ENCODE measurements around the gene SP140. TPM values are rescaled to one million over a fixed set of nuclear protein-coding genes. Genes with fewer than 3 reads are reported as not detected.
"Not testable (repeated sequence)": the region's sequence is repeated elsewhere in the genome, so short reads cannot be mapped to it uniquely, and the experiment has no call there.

Gene SP140
- total RNA-seq, 4 donors from 2014 or later = 1.3 to 2.4 (median 1.4) TPM; not detected in 1

- no peak overlapping the region for H3K4me3 ChIP-seq (ENCODE audit: low read depth, poor library complexity, severe bottlenecking)
- no peak for TF ChIP-seq CTCF (IDR thresholded peaks at IDR 0.05)
- no peak for TF ChIP-seq POLR2A (IDR thresholded peaks at IDR 0.05)
- no peak for DNase-seq (ENCODE audit: low spot score in 2 of 2)
- 59 to 63% methylated on average over 3 of the region's 3 CpGs for WGBS, 2 donors
- intact Hi-C loops (cut with DNase I; ENCODE audit: low total_unique reads) = no loop called here
Observed at GRCh38 chr2:230268606-230269243, 43.2 kb downstream of the SP140 start.

- intact Hi-C loops (cut with DNase I; ENCODE audit: low total_unique reads) = no loop called here
- TF ChIP-seq POLR2A (IDR thresholded peaks at IDR 0.05) = no peak
- no peak for TF ChIP-seq CTCF (IDR thresholded peaks at IDR 0.05)
- DNase-seq (ENCODE audit: low spot score in 2 of 2) = no peak
- H3K4me3 ChIP-seq (ENCODE audit: low read depth, poor library complexity, severe bottlenecking) = no peak overlapping the region
- WGBS, 2 donors = 66 to 71% methylated on average over 6 of the region's 6 CpGs
Observed at GRCh38 chr2:230269715-230270114, 44.2 kb downstream of the SP140 start.

GRCh38 chr2:230282936-230283335 is 57.4 kb downstream of the SP140 start:
- WGBS, 2 donors = 83 to 96% methylated on average over 2 of the region's 2 CpGs
- DNase-seq (ENCODE audit: low spot score in 2 of 2) = no peak
- no peak for TF ChIP-seq POLR2A (IDR thresholded peaks at IDR 0.05)
- TF ChIP-seq CTCF (IDR thresholded peaks at IDR 0.05) = no peak
- intact Hi-C loops (cut with DNase I; ENCODE audit: low total_unique reads) = no loop called here
- no peak overlapping the region for H3K4me3 ChIP-seq (ENCODE audit: low read depth, poor library complexity, severe bottlenecking)

- WGBS, 2 donors = 80 to 83% methylated on average over 3 of the region's 3 CpGs
- TF ChIP-seq POLR2A (IDR thresholded peaks at IDR 0.05) = no peak
- TF ChIP-seq CTCF (IDR thresholded peaks at IDR 0.05) = no peak
- no peak for DNase-seq (ENCODE audit: low spot score in 2 of 2)
- intact Hi-C loops (cut with DNase I; ENCODE audit: low total_unique reads) = no loop called here
- no peak overlapping the region for H3K4me3 ChIP-seq (ENCODE audit: low read depth, poor library complexity, severe bottlenecking)
Observed at GRCh38 chr2:230286048-230286447, 60.5 kb downstream of the SP140 start.

- 89 to 92% methylated on average over 4 of the region's 4 CpGs for WGBS, 2 donors
- intact Hi-C loops (cut with DNase I; ENCODE audit: low total_unique reads); DNase-seq (ENCODE audit: low spot score in 2 of 2); H3K4me3 ChIP-seq (ENCODE audit: low read depth, poor library complexity, severe bottlenecking): not testable (repeated sequence)
Observed at GRCh38 chr2:230289311-230289710, 63.8 kb downstream of the SP140 start.

GRCh38 chr2:230295192-230295591 is 69.7 kb downstream of the SP140 start:
- no peak for DNase-seq (ENCODE audit: low spot score in 2 of 2)
- intact Hi-C loops (cut with DNase I; ENCODE audit: low total_unique reads) = no loop called here
- no peak overlapping the region for H3K4me3 ChIP-seq (ENCODE audit: low read depth, poor library complexity, severe bottlenecking)
- TF ChIP-seq POLR2A (IDR thresholded peaks at IDR 0.05) (no peak), CTCF (IDR thresholded peaks at IDR 0.05) (no peak)
- WGBS, 2 donors = 83 to 92% methylated on average over 6 of the region's 6 CpGs
